ENCODE results near the gene PCGF3.
A peak's percentile ranks its signal among the peaks of the same experiment; 100 is the strongest.

PCGF3 gene, protein sequence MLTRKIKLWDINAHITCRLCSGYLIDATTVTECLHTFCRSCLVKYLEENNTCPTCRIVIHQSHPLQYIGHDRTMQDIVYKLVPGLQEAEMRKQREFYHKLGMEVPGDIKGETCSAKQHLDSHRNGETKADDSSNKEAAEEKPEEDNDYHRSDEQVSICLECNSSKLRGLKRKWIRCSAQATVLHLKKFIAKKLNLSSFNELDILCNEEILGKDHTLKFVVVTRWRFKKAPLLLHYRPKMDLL

DNA sequence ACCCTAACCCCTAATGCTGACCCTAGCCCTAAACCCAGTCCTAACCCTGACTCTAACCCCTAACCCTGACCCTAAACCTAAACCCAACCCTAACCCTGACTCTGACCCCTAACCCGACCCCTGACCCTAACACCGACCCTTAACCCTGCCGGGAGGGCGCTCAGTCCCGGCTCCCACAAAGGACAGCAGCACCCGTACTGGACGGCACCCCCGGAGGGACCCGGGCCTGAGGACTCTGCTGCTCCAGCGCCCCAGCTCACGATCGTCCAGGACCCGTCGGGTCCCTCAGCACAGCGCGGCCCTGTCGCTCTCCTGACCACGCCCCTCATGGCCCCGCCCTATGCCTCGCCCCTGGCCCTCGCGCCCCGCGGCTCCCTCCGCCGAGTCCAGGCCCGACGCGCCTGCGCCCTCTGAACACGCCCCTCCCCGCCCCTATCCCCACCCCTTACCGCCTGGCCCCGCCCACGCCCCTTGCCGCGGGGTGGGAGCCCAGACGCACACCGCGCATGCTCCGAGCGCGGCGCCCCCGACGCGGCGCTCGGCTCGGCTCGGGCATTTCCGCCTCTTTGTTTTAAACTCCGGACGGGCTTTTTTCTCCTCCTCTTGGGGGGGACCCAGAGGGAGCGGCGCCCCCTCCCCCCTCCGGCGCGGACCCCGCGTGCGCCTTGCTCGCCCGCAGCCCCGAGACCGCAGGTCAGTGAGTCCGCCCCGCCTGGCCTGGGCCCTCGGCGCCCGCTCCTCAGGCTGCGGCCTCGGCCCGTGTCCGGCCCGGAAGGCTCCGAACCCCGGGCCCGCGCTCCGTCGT, at the start of gene PCGF3:
TSS of gene PCGF3 (plus strand) at position 555 of the 805 bp plus-strand sequence. CDS start 27,849 bp downstream, outside the sequence.
- DNase-seq (ENCODE audit: low read depth in 2 of 2): peak; percentile 96 to 97

DNA sequence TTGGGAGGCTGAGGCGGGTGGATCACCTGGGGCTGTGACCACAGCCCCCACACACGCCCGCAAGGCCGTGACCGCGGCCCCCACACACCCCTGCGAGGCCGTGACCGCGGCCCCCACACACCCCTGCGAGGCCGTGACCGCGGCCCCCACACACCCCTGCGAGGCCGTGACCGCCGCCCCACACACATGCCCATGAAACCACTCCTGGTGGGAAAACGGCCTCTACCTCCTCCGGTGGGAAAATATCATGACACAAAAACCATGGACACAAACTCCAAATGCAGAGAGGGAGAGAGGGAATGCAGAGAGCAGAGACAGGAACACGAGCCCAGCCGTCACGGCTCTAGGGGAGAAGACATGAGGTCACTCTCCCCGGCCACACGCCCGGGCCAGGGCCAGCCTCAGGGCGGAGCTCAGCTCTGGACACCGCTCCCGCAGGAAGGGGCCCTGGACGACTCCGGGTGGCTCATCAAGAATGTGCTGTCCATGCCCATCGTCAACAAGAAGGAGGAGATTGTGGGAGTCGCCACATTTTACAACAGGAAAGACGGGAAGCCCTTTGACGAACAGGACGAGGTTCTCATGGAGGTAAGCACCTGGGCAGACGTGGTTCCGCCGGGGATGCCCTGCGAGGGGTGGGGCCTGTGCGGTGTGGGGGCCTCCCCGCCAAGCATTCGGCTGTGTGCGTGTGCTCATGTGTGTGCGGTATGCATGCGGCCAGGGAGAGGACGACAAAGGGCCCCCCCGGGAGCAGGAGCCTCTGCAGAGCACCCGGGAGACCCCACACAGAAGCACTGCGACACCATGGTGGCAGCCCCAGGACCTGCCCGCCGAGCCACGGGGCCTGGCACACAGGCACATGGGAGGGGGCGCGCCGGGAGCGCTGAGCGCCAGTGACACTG, 48.9 kb upstream of the PCGF3 start:
- DNase-seq (ENCODE audit: low read depth in 2 of 2): no peak

DNA sequence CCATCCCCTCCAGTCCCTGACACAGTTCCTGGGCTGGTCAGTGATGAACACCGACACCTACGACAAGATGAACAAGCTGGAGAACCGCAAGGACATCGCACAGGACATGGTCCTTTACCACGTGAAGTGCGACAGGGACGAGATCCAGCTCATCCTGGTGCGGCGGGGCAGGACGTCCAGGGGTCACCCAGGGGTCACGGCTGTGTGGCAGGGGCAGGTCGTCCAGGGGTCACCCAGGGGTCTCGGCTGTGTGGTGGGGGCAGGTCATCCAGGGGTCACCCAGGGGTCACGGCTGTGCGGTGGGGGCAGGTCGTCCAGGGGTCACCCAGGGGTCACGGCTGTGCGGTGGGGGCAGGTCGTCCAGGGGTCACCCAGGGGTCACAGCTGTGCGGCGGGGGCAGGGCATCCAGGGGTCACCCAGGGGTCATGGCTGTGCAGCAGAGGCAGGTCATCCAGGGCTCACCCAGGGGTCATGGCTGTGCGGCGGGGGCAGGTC, 48.2 kb upstream of the PCGF3 start:
- no peak for DNase-seq (ENCODE audit: low read depth in 2 of 2)

DNA sequence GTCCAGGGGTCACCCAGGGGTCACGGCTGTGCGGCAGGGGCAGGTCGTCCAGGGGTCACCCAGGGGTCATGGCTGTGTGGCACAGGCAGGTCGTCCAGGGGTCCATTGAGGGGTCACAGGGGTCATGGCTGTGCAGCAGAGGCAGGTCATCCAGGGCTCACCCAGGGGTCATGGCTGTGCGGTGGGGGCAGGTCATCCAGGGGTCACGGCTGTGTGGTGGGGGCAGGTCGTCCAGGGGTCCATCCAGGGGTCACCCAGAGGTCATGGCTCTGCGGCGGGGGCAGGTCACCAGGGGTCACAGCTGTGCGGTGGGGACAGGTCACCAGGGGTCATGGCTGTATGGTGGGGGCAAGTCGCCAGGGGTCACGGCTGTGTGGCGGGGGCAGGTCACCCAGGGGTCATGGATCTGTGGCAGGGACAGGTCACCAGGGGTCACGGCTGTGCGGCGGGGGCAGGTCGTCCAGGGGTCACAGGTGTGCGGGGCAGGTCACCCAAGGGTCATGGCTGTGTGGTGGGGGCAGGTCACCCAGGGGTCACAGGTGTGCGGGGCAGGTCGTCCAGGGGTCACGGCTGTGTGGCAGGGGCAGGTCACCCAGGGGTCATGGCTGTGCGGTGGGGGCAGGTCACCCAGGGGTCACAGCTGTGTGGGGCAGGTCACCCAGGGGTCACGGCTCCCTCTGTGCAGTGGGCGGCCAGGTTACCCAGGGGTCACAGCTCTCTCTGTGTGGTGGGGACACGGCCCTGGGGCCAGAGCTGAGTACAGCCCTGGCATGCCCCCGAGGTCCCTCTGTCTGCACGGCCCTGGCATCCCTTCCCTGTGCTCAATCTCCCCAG, 47.6 kb upstream of the PCGF3 start:
- no peak for DNase-seq (ENCODE audit: low read depth in 2 of 2)

DNA sequence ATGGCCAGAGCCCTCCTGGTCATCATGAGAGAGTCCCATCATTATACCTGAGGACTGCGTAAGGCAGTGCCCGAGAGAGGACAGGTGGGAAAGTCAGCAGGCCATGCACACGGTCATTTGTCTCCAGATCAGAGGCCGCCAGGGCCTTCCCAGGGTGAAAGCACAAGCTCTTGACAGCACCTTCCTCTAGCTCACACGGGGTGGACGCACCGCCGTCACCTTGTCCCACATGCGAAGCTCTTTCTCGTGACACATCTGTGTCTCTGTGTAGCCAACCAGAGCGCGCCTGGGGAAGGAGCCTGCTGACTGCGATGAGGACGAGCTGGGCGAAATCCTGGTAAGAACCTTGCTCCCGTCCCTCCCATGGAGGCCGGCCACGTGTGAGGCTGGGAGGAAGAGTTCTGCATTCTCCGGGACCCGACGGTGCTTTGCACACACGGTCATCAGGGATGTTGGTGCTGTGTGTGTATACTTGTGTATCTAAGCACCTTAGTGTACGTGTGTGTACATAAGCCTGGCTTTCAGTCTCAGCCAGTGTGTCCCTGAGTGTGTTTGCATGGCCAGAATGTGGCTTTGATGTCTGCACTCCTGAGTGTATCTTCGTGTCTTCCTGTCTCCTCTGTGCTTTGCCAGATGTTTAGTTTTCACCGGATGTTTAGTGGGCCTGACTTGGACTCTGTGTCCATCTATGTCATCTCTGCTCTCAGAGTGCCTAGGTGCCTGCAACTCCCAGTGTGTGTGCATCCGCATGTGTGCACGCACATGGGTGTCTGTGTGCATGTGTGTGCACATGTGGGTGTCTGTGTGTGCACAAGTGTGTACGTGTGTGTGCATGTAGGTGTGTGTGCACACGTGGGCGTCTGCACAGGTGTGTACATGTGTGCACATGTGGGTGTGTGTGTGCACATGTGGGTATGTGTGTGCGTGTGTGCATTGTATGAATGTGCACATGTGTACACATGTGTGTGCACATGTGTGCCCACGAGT, 46.7 kb upstream of the PCGF3 start:
- DNase-seq (ENCODE audit: low read depth in 2 of 2): no peak

DNA sequence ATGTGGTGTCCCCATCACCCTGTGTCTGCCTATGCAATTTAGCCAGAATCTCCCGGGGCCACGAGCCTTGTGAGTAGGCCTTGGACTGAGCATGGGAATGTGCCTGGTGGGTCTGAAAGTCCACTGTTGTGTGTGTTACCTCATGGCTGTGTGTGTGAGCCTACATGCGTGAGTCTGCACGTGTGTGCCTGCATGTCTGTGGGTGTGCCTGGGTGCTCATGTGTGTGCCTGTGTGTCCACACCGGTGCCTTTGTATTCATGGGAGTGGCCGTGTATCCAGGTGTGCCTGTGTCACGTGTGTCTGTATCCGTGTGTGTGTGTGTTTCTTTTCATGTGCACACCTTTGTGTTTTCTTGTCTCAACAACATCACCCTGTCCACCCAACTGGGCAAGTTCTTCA, 45.8 kb upstream of the PCGF3 start:
- no peak for DNase-seq (ENCODE audit: low read depth in 2 of 2)

DNA sequence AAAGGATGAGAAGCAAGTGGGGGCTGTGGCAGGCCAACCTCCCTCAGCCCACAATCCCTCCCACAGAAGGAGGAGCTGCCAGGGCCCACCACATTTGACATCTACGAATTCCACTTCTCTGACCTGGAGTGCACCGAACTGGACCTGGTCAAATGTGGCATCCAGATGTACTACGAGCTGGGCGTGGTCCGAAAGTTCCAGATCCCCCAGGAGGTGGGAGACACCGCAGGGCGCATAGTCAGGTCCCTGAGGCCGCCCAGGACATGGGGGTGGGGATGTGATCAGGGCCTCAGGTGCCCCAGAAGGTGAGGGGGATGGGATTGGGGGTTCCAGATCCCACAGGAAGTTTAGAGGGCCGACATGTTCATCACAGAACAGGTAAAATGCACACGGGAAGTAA, 45.2 kb upstream of the PCGF3 start:
- DNase-seq (ENCODE audit: low read depth in 2 of 2): no peak

DNA sequence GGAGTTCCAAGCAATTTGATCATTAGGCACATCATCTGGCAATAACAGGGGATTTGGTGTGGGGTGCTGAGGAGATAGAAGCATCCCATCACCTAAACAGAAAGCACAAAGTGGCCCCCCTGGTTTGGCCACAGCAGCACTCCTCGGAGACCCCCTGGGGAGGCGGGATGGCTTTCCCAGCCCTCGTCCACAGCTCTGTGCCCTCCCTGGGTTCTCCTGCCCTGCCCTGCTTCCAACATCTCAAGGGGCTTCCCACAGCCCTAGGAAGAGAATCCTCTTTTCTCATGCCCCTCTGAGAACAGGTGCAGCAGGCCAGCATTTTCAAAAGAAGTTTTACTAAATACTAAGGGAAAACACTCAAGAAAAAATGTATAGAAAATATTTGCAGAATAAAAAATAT, 44.4 kb upstream of the PCGF3 start:
- DNase-seq (ENCODE audit: low read depth in 2 of 2): no peak

DNA sequence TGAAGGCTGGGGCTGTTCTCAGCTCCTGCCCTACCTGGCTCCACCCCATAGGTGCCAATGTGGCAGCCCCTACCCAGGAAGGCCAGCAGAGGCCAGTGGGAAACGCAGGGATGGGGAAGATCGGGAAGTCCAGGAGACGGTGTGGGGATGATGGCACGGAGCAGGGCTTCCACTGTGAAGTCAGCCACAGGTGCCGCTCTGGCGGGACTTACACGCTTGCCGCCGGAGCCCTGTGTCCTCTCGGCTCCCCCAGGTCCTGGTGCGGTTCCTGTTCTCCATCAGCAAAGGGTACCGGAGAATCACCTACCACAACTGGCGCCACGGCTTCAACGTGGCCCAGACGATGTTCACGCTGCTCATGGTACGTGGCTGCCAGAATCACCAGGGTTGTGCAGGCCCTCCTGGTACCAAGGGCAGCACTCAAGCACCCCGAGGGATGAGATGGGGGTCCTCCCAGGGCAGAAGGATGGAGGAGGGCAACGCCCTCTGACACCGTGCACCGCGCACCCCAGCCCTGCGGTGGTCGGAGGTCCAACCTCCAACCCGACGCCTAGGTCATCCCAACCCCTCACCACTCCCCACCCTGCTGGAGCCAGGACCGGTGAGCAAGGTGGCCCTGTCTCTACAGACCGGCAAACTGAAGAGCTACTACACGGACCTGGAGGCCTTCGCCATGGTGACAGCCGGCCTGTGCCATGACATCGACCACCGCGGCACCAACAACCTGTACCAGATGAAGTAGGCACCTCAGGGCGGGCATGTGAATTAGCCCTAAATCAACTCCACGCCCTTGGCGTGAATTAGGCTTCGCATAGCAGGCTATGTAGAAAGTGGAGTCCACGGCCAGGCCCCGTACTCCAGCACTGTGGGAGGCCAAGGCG, 43.5 kb upstream of the PCGF3 start:
- no peak for DNase-seq (ENCODE audit: low read depth in 2 of 2)

DNA sequence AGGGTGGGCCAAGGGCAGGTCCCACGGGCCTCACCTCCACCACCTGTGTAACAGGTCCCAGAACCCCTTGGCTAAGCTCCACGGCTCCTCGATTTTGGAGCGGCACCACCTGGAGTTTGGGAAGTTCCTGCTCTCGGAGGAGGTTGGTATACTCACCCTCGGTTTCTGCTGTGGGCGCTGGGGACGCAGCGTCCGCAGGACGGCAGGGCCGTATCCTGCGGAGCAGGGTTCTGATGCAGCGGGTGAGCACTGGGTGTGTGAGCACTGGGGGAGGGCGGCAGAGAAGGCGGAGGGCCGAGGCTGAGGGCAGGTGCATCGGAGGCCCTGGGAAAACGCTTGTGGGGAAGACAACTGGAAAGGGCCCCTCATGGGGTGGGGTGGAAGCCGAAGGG, 42.6 kb upstream of the PCGF3 start:
- DNase-seq (ENCODE audit: low read depth in 2 of 2): no peak

DNA sequence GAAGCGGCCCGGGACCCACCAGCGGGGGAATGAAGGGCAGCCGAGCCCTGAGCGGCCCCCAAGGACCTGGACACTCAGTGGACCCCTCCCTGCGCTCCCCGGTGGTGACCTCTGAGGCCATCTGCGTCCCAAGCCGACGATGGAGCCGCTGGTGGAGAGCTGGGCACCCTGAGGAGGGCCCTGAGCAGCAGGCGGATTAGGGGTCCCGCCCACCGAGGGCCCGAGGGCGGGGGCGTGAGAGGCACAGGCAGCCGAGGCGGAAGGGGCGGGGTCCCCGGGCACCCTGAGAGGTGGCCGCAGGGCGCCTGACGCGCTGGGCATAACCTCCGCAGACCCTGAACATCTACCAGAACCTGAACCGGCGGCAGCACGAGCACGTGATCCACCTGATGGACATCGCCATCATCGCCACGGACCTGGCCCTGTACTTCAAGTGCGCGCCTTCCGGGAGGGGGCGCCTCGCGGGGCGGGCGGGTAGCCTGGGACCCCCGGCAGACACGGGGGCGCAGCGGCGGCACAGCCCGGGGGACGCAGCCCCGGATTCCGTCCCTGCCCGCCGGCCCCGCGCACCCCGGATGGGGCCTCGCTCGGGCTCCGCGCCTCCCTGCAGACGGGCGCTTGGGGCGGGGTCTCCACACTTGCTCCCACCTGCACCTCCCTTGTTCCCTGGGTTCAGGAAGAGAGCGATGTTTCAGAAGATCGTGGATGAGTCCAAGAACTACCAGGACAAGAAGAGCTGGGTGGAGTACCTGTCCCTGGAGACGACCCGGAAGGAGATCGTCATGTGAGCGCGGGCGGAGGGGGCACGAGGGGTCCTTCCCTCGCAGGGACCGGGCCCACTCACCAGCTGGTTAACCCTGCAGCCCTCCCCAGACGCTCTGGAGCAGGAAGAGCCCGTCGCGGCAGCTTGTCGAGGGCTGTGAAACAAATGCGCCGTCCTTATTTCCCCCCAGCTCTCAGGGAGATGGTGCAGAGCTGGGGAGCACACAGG, 41.9 kb upstream of the PCGF3 start:
- DNase-seq (ENCODE audit: low read depth in 2 of 2): peak; percentile 70 to 73

DNA sequence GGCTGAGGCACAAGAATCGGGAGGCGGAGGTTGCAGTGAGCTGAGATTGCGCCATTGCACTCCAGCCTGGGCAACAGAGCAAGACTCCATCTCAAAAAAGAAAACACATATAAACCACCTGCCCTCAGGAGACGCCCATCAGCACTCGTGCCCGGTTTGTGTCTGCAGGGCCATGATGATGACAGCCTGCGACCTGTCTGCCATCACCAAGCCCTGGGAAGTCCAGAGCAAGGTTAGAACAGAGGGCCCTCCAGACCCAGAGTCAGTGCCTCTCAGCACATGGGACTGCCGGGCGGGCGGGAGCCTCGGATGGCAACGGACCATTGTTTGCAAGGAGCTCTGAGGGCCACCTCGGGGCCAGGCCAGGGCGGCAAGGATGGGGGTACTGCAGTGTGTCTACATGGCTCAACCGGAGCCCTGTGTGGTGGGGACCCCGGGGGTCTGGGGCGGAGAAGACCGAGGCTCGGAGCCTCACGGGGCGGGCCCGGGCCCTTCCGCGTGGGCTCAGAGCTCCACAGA, 40.9 kb upstream of the PCGF3 start:
- no peak for DNase-seq (ENCODE audit: low read depth in 2 of 2)

DNA sequence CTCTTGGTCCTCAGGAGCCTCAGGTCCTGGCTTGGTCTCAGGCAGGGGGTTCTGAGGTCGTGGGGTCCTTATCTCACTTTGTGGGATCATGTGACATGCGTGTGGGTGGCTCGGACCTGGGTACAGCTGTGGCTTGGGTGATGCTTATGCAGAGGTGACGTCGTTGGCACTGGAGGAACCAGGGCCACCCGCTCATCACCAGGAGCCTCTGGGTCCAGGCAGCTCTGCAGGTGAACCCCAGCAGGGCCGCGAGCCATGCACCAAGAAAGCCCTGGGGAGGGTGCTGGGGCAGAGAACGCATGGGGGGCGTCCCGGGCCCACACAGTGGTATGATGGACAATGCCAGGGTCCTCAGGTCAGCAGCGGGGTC, 40.3 kb upstream of the PCGF3 start:
- DNase-seq (ENCODE audit: low read depth in 2 of 2): no peak

DNA sequence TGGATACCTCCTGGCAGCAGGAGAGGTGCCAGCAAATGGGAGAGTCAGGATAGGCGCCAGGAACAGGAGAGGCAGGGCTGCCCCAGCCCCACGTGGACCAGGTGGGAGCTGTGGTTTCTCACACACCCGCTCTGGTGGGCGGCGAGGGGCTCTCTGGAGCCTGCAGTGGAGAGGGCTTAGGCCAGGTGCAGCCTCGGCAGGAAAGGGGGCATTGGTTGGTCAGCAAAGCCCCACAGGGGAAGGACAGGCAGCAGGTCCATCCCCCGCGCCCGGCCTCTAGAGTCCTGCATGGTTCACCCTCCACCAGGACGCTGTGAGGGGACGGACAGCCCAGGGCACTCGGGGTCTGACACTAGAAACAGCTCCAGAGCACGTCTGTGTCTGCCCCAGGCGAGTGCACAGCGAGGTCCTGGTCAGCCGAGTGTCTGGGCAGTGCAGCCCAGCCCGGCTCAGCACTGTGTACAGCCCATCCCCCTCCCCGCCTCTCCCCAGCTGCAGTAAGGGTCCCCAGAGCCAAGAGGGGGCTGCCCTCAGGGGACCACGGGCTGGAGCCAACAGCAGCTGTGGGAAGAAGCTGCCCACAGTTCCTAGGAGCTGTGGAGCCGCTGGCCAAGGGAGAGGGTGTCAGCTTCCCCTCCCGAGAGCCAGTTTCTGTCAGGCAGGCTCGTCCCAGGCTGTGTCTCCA, 39.7 kb upstream of the PCGF3 start:
- DNase-seq (ENCODE audit: low read depth in 2 of 2): no peak

DNA sequence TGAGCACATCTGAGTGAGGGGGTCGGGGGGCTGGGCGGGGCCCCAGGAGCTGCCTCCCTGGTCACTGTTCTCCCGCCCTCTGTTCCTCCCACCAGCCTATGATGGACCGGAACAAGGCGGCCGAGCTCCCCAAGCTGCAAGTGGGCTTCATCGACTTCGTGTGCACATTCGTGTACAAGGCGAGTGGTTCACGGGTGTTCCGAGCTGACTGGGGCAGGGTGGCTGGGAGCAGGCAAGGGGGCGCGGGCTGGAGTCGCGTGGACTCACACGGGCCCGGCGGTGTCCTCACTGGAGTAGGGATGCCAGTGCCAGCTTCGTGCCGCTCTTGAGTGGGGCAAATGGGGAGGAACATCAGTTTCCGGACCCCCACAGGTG, 39.2 kb upstream of the PCGF3 start:
- DNase-seq (ENCODE audit: low read depth in 2 of 2): no peak

DNA sequence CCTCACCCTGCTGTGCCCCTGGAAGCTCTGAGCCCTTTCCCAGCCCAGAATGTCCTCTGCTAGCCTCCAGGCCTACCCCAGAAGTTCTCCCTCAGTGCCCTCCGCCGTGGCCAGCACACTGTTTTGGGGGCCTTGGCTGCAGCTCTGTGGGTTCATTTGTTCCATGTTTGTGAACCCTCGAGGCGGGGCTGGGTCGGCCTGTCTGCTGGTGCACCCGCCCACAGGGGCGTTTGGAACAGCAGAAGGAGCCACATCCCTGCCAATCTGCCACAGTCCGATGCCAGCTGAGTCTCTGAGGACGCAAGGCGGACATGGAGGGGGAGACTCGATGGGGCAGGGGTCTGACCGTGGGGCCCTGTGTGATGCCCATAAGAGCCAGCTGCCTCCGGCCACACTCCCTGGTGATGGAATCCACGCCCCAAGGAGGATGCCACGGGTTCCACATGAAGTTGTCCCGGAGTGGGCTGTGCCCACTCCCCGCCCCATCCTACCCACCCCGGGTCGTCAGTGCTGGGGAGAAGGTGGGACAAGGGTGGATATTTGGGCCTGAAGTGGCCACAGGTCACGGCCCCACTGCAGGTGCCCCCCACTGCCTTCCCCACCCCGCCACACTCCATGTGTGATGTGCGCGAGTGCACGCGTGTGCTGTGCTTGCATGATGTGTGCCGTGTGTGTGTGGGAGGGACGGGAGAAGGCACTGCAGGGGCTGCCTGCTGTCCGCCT, 38.6 kb upstream of the PCGF3 start:
- no peak for DNase-seq (ENCODE audit: low read depth in 2 of 2)

DNA sequence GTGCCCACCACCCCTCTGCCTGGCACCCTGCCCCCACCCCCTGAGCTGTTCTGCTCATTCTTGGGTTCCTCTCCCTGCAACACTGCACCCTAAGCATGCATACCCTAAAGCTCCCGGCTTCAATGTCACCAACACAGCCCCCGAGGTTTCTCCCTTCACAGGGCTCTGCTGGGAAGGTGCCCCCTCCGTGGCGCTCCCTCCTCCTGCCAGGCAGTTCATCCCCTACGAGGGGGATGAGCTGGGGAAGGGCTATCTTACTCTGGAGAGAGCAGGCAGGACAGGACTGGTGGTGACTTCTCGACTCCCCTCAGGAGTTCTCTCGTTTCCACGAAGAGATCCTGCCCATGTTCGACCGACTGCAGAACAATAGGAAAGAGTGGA, 38.1 kb upstream of the PCGF3 start:
- DNase-seq (ENCODE audit: low read depth in 2 of 2): no peak

All from stimulated activated CD8-positive, alpha-beta memory T cell treated with anti-CD3 and anti-CD28 coated beads, Interleukin-2, amount 100 ng/mL, for 48 hours (primary cell).